Omental fat pad (tissue), 4 donors: Measurements from ENCODE around the gene SNX9. TPM values are rescaled to one million over a fixed set of nuclear protein-coding genes. Genes with fewer than 3 reads are reported as not detected.
A peak's percentile ranks its signal among the peaks of the same experiment; 100 is the strongest.

Experiments
- ATAC-seq: fragments of 150-250 bp; one replicate; pipeline ENCODE4 v1.9.1; 2016; ENCODE audit warnings: mild to moderate bottlenecking, moderate library complexity; ENCODE audit not compliant: low FRiP score
- DNase-seq: peaks from one replicate; pipeline ENCODE4 v3.0.0-alpha.2; 2019; ENCODE audit warnings: low spot score
- CTCF ChIP-seq, 3 donors: fragments of 450-650 bp; IDR thresholded peaks; one replicate each; pipeline ENCODE4 v1.5.1; 2016 to 2017; ENCODE audit warnings: antibody characterized with exemption in 3 of 3, mild to moderate bottlenecking in 3 of 3, moderate library complexity in 2 of 3
- total RNA-seq, 4 donors: library from RNA; depleted of rRNA; stranded (reverse); fragments of >200 nt; gene quantifications; one replicate each; pipeline ENCODE4 v1.1.0, GENCODE V29; 2016

Gene SNX9
- total RNA-seq, result 10 to 100 TPM; 61.8 to 89.6 (median 76.3) TPM

GRCh38 chr6:157823001-157823527, at the start of gene SNX9:
Gene SNX9, plus strand, starts transcription at chr6:157823246. Its CDS starts 189 bp downstream, at chr6:157823435.
- ATAC-seq (peak; percentile 93), DNase-seq (peak; percentile 40)
- TF ChIP-seq CTCF (IDR thresholded peaks at IDR 0.05), result no peak

- DNase-seq (no peak), ATAC-seq (no peak)
- no peak for TF ChIP-seq CTCF (IDR thresholded peaks at IDR 0.05)
These were observed 49.7 kb upstream of the SNX9 start for GRCh38 chr6:157773248-157773773.

- no peak for TF ChIP-seq CTCF (IDR thresholded peaks at IDR 0.05)
- ATAC-seq, result peak; percentile 52
- DNase-seq, result no peak
These were observed 48.6 kb upstream of the SNX9 start for GRCh38 chr6:157774153-157775135.

- TF ChIP-seq CTCF (IDR thresholded peaks at IDR 0.05), result no peak
- ATAC-seq, result no peak
- no peak for DNase-seq
These were observed 47.7 kb upstream of the SNX9 start for GRCh38 chr6:157775376-157775775.

GRCh38 chr6:157777344-157777743, 45.7 kb upstream of the SNX9 start:
- no peak for DNase-seq
- ATAC-seq, result no peak
- no peak for TF ChIP-seq CTCF (IDR thresholded peaks at IDR 0.05)

GRCh38 chr6:157778719-157779118, 44.3 kb upstream of the SNX9 start:
- no peak for ATAC-seq
- TF ChIP-seq CTCF (IDR thresholded peaks at IDR 0.05), result no peak
- DNase-seq, result no peak
